HUES6 (cell line): ENCODE results near the gene ZNF146.
A peak's percentile ranks its signal among the peaks of the same experiment; 100 is the strongest.

Experiments used
- H3K27ac ChIP-seq: 2 replicates; pipeline ENCODE4 v1.7.0; 2013; ENCODE audit warnings: low read depth, mild to moderate bottlenecking, low read length, inconsistent platforms
- H3K27me3 ChIP-seq: 2 replicates; pipeline ENCODE4 v1.6.1; 2013; ENCODE audit warnings: low read length; ENCODE audit not compliant: control insufficient read depth, insufficient read depth
- H3K36me3 ChIP-seq: 2 replicates; pipeline ENCODE4 v1.6.1; 2013; ENCODE audit warnings: low read length; ENCODE audit not compliant: control insufficient read depth, insufficient read depth
- H3K4me1 ChIP-seq: 2 replicates; pipeline ENCODE4 v1.6.1; 2013; ENCODE audit warnings: low read length; ENCODE audit not compliant: control insufficient read depth, insufficient read depth
- H3K4me3 ChIP-seq: 2 replicates; pipeline ENCODE4 v1.5.1; 2013; ENCODE audit warnings: low read depth, low read length
- H3K9ac ChIP-seq: one replicate; pipeline ENCODE4 v1.6.1; 2013; ENCODE audit warnings: mild to moderate bottlenecking, low read length
- H3K9me3 ChIP-seq: 2 replicates; pipeline ENCODE4 v1.6.1; 2013; ENCODE audit warnings: low read depth, low read length; ENCODE audit not compliant: control insufficient read depth, insufficient read depth

Gene ZNF146

GRCh38 chr19:36201684-36202083, 13.2 kb upstream of the ZNF146 start:
- Histone ChIP-seq H3K9ac (no peak overlapping the region), H3K4me3 (no peak overlapping the region), H3K27ac (no peak overlapping the region), H3K9me3 (no peaks in the 10 kb centered on the region), H3K36me3 (no peaks in the 10 kb centered on the region), H3K27me3 (no peaks in the 10 kb centered on the region), H3K4me1 (no peaks in the 10 kb centered on the region)

GRCh38 chr19:36203293-36203692, 11.6 kb upstream of the ZNF146 start:
- H3K27me3 ChIP-seq: no peaks in the 10 kb centered on the region

GRCh38 chr19:36207605-36208252, 7.2 kb upstream of the ZNF146 start:
- Histone ChIP-seq H3K4me1 (no peaks in the 10 kb centered on the region), H3K9ac (no peak overlapping the region), H3K27me3 (no peaks in the 10 kb centered on the region), H3K36me3 (no peaks in the 10 kb centered on the region), H3K9me3 (no peaks in the 10 kb centered on the region), H3K4me3 (no peak overlapping the region), H3K27ac (no peak overlapping the region)

More at GRCh38 chr19:36203293-36203692, 11.6 kb upstream of the ZNF146 start:
- no peak overlapping the region for H3K4me3 ChIP-seq
- H3K27ac ChIP-seq: no peak overlapping the region
- H3K4me1 ChIP-seq: no peaks in the 10 kb centered on the region
- H3K36me3 ChIP-seq: no peaks in the 10 kb centered on the region
- H3K9me3 ChIP-seq: no peaks in the 10 kb centered on the region
- no peak overlapping the region for H3K9ac ChIP-seq

GRCh38 chr19:36209372-36209771, 5.5 kb upstream of the ZNF146 start:
- Histone ChIP-seq H3K9me3 (no peaks in the 10 kb centered on the region), H3K27ac (no peak overlapping the region)

GRCh38 chr19:36210497-36210896, 4.4 kb upstream of the ZNF146 start:
- Histone ChIP-seq H3K4me3 (no peak overlapping the region), H3K36me3 (no peaks in the 10 kb centered on the region), H3K27me3 (no peaks in the 10 kb centered on the region), H3K9ac (no peak overlapping the region), H3K9me3 (no peaks in the 10 kb centered on the region), H3K4me1 (peaks cover 5% of the 10 kb centered on the region), H3K27ac (no peak overlapping the region)

More at GRCh38 chr19:36209372-36209771, 5.5 kb upstream of the ZNF146 start:
- no peaks in the 10 kb centered on the region for H3K27me3 ChIP-seq
- no peak overlapping the region for H3K4me3 ChIP-seq
- H3K4me1 ChIP-seq: peaks cover 5% of the 10 kb centered on the region
- H3K36me3 ChIP-seq: no peaks in the 10 kb centered on the region
- H3K9ac ChIP-seq: no peak overlapping the region

GRCh38 chr19:36212895-36213294, 2.0 kb upstream of the ZNF146 start:
- Histone ChIP-seq H3K9ac (no peak overlapping the region), H3K36me3 (peaks cover 5% of the 10 kb centered on the region)

GRCh38 chr19:36215276-36216123, 594 bp downstream of the ZNF146 start:
- Histone ChIP-seq H3K36me3 (peaks cover 24% of the 10 kb centered on the region), H3K27me3 (no peaks in the 10 kb centered on the region), H3K4me3 (peak overlapping the region; percentile 79), H3K9ac (peak overlapping the region; percentile 97), H3K27ac (peak overlapping the region; percentile 89), H3K4me1 (peaks cover 5% of the 10 kb centered on the region), H3K9me3 (no peaks in the 10 kb centered on the region)

More at GRCh38 chr19:36212895-36213294, 2.0 kb upstream of the ZNF146 start:
- Histone ChIP-seq H3K27me3 (no peaks in the 10 kb centered on the region), H3K9me3 (no peaks in the 10 kb centered on the region), H3K4me1 (peaks cover 5% of the 10 kb centered on the region), H3K27ac (no peak overlapping the region), H3K4me3 (no peak overlapping the region)

- H3K4me3 ChIP-seq: no peak overlapping the region
- H3K9ac ChIP-seq: no peak overlapping the region
- H3K9me3 ChIP-seq: no peaks in the 10 kb centered on the region
- H3K4me1 ChIP-seq: peaks cover 6% of the 10 kb centered on the region; the same call in 1 of the 2 replicates
- H3K27ac ChIP-seq: no peak overlapping the region
- H3K27me3 ChIP-seq: no peaks in the 10 kb centered on the region
- peaks cover 78% of the 10 kb centered on the region for H3K36me3 ChIP-seq
Observed at GRCh38 chr19:36221474-36221873, 6.6 kb downstream of the ZNF146 start.

- Histone ChIP-seq H3K36me3 (peaks cover 81% of the 10 kb centered on the region), H3K9ac (no peak overlapping the region), H3K9me3 (no peaks in the 10 kb centered on the region), H3K4me1 (peaks cover 6% of the 10 kb centered on the region; the same call in 1 of the 2 replicates), H3K27ac (no peak overlapping the region), H3K27me3 (no peaks in the 10 kb centered on the region), H3K4me3 (no peak overlapping the region)
Observed at GRCh38 chr19:36222503-36222902, 7.6 kb downstream of the ZNF146 start.

GRCh38 chr19:36225219-36225892, 10.4 kb downstream of the ZNF146 start:
- Histone ChIP-seq H3K36me3 (peaks cover 90% of the 10 kb centered on the region), H3K9me3 (no peaks in the 10 kb centered on the region), H3K27ac (no peak overlapping the region), H3K4me1 (peaks cover 6% of the 10 kb centered on the region; the same call in 1 of the 2 replicates), H3K27me3 (no peaks in the 10 kb centered on the region), H3K4me3 (no peak overlapping the region), H3K9ac (no peak overlapping the region)
